DND-41 (cell line): Measurements from ENCODE around the gene SEMA5B.

Experiments used
- EZH2 ChIP-seq: IDR thresholded peaks from 3 replicates; pipeline ENCODE4 v1.6.1; 2012; ENCODE audit warnings: borderline replicate concordance, low read depth, mild to moderate bottlenecking, moderate library complexity, low read length, inconsistent platforms; ENCODE audit not compliant: severe bottlenecking
- TF ChIP-seq, protein P1 (sequence below): IDR thresholded peaks from 2 replicates; pipeline ENCODE4 v1.5.1; 2012; ENCODE audit warnings: borderline replicate concordance, low read length, moderate library complexity, mild to moderate bottlenecking; ENCODE audit not compliant: poor library complexity, severe bottlenecking; ENCODE audit errors: extremely low read depth

DNA sequence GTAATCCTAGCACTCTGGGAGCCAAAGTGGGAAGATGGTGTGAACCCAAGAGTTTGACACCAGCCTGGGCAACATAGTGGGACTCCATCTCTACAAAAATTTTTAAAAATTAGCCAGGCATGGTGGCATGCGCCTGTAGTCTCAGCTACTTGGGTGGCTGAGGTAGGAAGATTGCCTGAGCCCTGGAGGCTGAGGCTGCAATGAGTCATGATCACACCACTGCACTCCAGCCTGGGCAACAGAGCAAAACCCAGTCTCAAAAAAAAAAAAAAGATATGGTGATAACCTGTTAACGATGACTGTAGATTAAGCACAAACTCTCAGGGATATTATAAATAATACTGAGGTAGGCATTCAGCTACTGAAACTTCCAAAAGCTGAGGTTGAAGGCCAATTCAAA lies 125.2 kb downstream of the SEMA5B start:
- TF ChIP-seq, protein P1, sequence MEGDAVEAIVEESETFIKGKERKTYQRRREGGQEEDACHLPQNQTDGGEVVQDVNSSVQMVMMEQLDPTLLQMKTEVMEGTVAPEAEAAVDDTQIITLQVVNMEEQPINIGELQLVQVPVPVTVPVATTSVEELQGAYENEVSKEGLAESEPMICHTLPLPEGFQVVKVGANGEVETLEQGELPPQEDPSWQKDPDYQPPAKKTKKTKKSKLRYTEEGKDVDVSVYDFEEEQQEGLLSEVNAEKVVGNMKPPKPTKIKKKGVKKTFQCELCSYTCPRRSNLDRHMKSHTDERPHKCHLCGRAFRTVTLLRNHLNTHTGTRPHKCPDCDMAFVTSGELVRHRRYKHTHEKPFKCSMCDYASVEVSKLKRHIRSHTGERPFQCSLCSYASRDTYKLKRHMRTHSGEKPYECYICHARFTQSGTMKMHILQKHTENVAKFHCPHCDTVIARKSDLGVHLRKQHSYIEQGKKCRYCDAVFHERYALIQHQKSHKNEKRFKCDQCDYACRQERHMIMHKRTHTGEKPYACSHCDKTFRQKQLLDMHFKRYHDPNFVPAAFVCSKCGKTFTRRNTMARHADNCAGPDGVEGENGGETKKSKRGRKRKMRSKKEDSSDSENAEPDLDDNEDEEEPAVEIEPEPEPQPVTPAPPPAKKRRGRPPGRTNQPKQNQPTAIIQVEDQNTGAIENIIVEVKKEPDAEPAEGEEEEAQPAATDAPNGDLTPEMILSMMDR = no peak
- TF ChIP-seq EZH2 = no peak
